Colonic mucosa (tissue), 4 donors: ENCODE measurements around the gene UPK2. TPM values are rescaled to one million over a fixed set of nuclear protein-coding genes. Genes with fewer than 3 reads are reported as not detected.
A peak's percentile ranks its signal among the peaks of the same experiment; 100 is the strongest.

Experiments used
- DNase-seq: peaks from one replicate; pipeline ENCODE4 v3.0.0-alpha.2; 2020
- H3K27ac ChIP-seq: fragments of 200-600 bp; one replicate; pipeline ENCODE4 v1.8.0; 2021
- H3K27me3 ChIP-seq: fragments of 200-600 bp; one replicate; pipeline ENCODE4 v1.8.0; 2021
- H3K36me3 ChIP-seq: fragments of 200-600 bp; one replicate; pipeline ENCODE4 v1.8.0; 2021
- H3K4me1 ChIP-seq: fragments of 200-600 bp; one replicate; pipeline ENCODE4 v1.8.0; 2021; ENCODE audit warnings: mild to moderate bottlenecking
- H3K4me3 ChIP-seq: fragments of 200-600 bp; one replicate; pipeline ENCODE4 v1.8.0; 2021
- H3K9ac ChIP-seq, 2 donors: one replicate each; pipeline ENCODE4 v1.7.0; 2013; ENCODE audit warnings: control low read depth in 2 of 2, low read depth in 2 of 2, low read length in 2 of 2
- H3K9me3 ChIP-seq: fragments of 200-600 bp; one replicate; pipeline ENCODE4 v1.8.0; 2021
- intact Hi-C: fragments of 100-400 bp; cut with DNase I; formaldehyde crosslinking; loops from one replicate; pipeline ENCODE4 v1.14.1; 2022
- total RNA-seq, 2 donors: library from RNA; stranded (reverse); fragmentation: NEBNext Ultra II Directional in 1 of 2; extraction: Animal tissue kit (Norgen Biotek cat#: 25700) in 1 of 2; gene quantifications; one replicate each; pipeline ENCODE4 v1.2.1, GENCODE V29; 2021
- TF ChIP-seq, protein P1 (sequence below): fragments of 200-600 bp; IDR thresholded peaks from one replicate; pipeline ENCODE4 v1.8.0; 2022; ENCODE audit warnings: antibody characterized with exemption, mild to moderate bottlenecking
- donor health status: healthy.
- donor health status: DM: no; HTN: no; CAD: no.
- donor health status: DM: no; HTN: no; CAD: no.

Gene UPK2
- total RNA-seq: not detected

DNA sequence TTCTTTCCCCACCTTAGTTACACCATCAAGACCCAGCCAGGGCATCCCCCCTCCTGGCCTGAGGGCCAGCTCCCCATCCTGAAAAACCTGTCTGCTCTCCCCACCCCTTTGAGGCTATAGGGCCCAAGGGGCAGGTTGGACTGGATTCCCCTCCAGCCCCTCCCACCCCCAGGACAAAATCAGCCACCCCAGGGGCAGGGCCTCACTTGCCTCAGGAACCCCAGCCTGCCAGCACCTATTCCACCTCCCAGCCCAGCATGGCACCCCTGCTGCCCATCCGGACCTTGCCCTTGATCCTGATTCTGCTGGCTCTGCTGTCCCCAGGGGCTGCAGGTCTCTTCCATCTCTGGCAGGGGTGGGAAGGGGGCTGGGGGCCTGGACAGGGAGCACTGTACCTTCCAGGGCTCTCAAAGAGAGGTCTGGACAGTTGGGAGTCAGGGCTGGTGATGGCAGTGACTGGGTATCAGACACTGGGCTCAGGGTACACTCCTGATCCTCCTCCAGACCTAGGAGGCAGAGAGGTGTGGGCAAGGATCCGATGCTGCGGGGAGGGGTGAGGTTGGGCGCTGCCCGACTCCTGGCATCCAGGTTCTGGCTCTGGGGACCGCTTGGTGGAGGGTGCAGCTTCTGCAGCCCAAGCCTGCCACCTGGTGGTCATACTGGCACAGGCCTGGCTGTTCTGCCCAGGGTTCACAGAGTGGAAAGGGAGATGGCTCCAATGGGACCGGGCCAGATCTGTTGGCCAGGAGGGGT is at the start of gene UPK2:
UPK2 (plus strand) TSS at position 205 of the 753 bp plus-strand sequence; CDS start at position 258, 53 bp downstream.
- H3K4me3 ChIP-seq: no peak within 1 kb of the TSS
- DNase-seq: peak; percentile 90

DNA sequence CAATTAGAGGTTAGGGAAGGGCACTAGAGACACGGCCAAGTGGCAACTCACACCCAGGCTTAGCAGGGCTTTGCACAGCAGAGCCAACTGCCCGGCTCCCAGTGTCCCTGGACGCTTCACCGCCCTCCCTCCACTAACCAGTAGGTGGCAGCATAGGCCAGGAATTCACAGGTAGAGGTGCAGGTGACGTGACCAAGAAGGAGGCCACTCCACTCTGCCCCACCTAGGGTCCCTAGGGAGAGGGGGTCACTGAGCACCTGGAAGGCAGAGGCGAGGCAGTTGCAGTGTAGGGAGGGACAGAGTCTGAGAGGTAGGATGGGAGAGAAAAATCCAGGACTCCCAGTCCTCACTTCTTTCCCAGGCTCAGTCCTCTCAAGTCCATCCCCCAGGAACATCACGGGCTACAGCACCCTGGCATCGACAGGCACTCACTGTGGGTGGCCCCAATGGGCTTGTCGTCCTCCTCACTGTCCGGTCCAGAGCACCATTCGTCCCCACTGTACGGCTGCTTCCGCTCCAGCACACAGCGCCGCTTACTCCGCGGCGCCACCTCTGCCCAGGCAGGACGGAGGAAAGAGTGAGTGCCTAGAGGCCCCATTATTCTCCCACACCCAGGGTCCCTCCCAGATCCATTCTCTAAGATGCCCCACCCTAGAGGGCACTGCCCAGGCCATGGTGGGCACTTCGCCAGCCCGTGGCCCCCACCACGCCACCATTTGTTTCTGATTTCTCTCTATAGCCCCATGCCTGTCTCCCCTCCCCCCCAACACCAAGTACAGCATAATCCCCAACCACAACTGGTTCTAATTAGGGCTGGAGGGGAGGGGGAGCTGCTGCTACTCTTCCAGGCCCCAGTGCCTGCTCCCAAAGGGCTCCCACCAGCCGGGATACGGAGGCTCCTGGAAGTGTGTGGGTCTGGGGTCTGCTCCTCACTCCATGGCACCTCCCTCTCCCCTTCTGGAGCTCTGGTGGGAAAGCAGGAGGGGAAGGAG is 48.8 kb upstream of the UPK2 start:
- intact Hi-C loops: loop anchor here (2.0 to 10.0 kb wide), 3 partner anchors 23 to 213 kb away; partner anchors contain the start of gene UPK2
- Histone ChIP-seq H3K36me3 (no peaks in the 10 kb centered on the region), H3K9ac (peak overlapping the region in 1 of 2 donors; percentile 48)

More for the DNA sequence above, at the start of gene UPK2:
- Histone ChIP-seq H3K27me3 (no peaks in the 10 kb centered on the region), H3K9me3 (no peaks in the 10 kb centered on the region), H3K27ac (no peak within 1 kb of the TSS), H3K4me1 (no peaks in the 10 kb centered on the region), H3K36me3 (no peaks in the 10 kb centered on the region), H3K9ac (no peak within 1 kb of the TSS)
- intact Hi-C loops: loop anchor here (2.0 to 5.0 kb wide), 2 partner anchors 49 to 264 kb away; no protein-coding TSS in a partner anchor
- TF ChIP-seq, protein P1, sequence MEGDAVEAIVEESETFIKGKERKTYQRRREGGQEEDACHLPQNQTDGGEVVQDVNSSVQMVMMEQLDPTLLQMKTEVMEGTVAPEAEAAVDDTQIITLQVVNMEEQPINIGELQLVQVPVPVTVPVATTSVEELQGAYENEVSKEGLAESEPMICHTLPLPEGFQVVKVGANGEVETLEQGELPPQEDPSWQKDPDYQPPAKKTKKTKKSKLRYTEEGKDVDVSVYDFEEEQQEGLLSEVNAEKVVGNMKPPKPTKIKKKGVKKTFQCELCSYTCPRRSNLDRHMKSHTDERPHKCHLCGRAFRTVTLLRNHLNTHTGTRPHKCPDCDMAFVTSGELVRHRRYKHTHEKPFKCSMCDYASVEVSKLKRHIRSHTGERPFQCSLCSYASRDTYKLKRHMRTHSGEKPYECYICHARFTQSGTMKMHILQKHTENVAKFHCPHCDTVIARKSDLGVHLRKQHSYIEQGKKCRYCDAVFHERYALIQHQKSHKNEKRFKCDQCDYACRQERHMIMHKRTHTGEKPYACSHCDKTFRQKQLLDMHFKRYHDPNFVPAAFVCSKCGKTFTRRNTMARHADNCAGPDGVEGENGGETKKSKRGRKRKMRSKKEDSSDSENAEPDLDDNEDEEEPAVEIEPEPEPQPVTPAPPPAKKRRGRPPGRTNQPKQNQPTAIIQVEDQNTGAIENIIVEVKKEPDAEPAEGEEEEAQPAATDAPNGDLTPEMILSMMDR: peak; percentile 91

DNA sequence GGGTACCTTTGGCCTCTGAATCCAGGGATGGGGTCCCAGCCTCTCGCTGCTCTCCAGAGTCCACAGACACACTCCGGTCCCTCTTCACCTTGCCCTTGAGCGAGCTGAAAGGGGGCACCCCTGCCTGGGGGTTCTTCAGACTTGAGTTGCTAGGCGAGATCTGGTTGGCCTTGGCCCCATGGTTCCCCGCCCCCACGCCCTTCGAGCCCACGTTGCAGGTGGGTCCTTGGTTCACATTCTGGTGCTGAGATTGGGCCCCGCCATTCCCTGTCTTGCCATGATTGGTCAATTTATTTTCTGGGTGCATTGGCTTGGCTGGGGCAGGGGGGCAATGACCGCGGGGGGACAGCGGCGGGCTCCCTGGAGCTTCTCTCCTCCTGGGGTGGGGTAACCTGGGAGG is 47.8 kb upstream of the UPK2 start:
- H3K9me3 ChIP-seq: no peaks in the 10 kb centered on the region
- H3K4me3 ChIP-seq: no peak overlapping the region
- TF ChIP-seq, protein P1: no peak
- no peak overlapping the region for H3K27ac ChIP-seq
- intact Hi-C loops: loop anchor here (10.0 kb wide), 1 partner anchor 213 kb away; no protein-coding TSS in a partner anchor
- peaks cover 31% of the 10 kb centered on the region for H3K4me1 ChIP-seq
- H3K9ac ChIP-seq: no peak overlapping the region
- no peaks in the 10 kb centered on the region for H3K27me3 ChIP-seq
- no peak for DNase-seq
- no peaks in the 10 kb centered on the region for H3K36me3 ChIP-seq

More for the DNA sequence above, 48.8 kb upstream of the UPK2 start:
- TF ChIP-seq, protein P1: peak; percentile 91
- no peak overlapping the region for H3K27ac ChIP-seq
- peaks cover 22% of the 10 kb centered on the region for H3K4me1 ChIP-seq
- H3K9me3 ChIP-seq: no peaks in the 10 kb centered on the region
- no peaks in the 10 kb centered on the region for H3K27me3 ChIP-seq
- H3K4me3 ChIP-seq: no peak overlapping the region
- DNase-seq: peak; percentile 94

DNA sequence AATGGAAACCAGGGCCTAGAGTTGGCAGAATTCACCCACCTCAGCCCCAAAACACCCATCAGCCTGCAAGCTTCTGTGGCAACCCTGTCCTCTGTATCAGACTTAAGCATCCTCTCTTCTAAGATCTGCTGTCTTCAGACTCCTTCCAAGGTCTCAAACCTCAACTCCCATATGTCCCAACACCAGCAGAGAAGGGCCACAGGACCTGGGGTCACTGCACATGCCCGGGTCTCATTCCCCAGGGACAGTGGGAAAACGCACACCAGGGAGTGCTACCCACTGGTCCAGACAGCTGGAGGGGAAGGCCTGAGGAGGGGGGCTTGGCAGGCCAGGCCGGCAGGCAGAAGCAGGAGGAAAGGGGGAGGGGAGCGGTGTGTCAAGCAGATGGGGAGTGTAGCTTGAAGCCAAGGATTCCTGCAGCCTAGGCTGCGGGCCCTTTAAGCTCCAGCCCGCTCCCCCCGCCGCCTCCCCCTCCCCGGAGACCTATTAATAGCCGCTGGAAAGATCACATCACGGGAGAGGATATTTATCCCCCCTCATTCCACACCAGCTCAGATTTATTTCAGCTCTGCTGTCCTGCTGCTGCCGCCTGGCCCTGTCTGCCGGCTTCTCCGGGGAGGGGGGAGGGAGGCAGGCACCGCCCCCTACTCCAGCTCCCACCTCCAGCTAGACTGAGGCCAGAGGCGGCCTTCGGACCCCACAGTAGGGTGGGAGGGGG is 47.0 kb upstream of the UPK2 start:
- peak overlapping the region in 1 of 2 donors; percentile 72 for H3K9ac ChIP-seq
- no peaks in the 10 kb centered on the region for H3K9me3 ChIP-seq
- intact Hi-C loops: loop anchor here (10.0 kb wide), 1 partner anchor 214 kb away; no protein-coding TSS in a partner anchor
- peak; percentile 66 for DNase-seq
- peak overlapping the region; percentile 100 for H3K27ac ChIP-seq
- no peak overlapping the region for H3K4me3 ChIP-seq
- H3K36me3 ChIP-seq: no peaks in the 10 kb centered on the region
- TF ChIP-seq, protein P1: no peak
- no peaks in the 10 kb centered on the region for H3K27me3 ChIP-seq
- peaks cover 39% of the 10 kb centered on the region for H3K4me1 ChIP-seq
